GM18519 (cell line): ENCODE measurements around the gene HTT-AS.
"Not testable (repeated sequence)": the region's sequence is repeated elsewhere in the genome, so short reads cannot be mapped to it uniquely, and the experiment has no call there.

Experiments
- ATAC-seq: cut with Tn5 transposase; IDR thresholded peaks from one replicate; pipeline ENCODE4 v1.9.1; 2021; ENCODE audit warnings: mild to moderate bottlenecking, moderate library complexity; ENCODE audit not compliant: unreplicated experiment, low FRiP score

The HTT-AS gene

GRCh38 chr4:3074078-3074845 lies at the start of gene HTT-AS, which contains the start of gene HTT:
HTT-AS (minus strand) TSS chr4:3074538.
HTT (plus strand) TSS chr4:3074681; CDS start chr4:3074826, 145 bp downstream.
- ATAC-seq = peak; percentile 61

DNA sequence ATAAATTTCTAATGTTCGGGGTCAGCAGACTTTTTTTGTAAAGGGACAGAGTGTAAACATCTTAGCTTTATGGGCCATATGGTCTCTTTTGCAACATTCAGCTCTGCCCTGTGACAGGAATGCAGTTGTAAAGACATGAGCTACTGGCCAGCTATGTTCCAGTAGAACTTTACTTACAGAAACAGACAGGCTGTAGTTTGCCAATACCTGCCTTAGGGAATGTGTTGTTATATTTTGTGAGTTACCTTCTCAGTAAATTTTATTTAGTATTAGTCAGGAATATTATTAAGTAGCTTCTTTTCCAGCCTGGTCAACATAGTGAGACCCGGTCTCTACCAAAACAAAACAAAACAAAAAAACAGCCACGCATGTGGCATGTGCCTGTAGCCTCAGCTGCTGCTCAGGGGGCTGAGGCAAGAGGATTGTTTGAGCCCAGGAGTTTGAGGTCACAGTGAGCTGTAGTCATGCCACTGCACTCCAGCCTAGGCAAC lies 48.9 kb upstream of the HTT-AS start:
- ATAC-seq = no peak

DNA sequence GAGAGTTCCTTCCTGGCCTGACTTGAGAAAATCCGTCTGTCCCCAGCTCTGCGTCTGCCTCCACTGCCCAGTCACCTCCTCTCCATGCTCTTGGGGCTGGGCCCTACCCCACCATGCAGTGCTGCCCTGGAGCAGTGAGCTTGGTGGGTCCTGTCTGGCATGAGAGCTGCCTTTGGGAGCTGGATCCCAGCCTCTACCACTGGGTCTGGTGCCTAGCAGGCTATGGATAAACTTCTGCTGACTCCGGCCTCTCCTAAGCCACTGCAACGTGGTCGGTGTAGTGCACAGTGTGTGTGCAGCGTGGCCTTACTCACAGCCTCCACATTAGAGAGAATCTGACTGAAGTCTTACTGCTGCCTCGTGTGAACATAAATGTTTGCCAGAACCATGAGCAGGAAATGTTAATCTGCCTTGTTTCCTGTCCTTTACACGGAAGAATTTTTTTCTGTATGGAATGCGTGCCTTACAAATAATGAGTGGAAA lies 47.8 kb upstream of the HTT-AS start:
- no peak for ATAC-seq

GRCh38 chr4:3121596-3121995 lies 47.3 kb upstream of the HTT-AS start:
- ATAC-seq = no peak

- no peak for ATAC-seq
Measured at GRCh38 chr4:3121110-3121509, 46.8 kb upstream of the HTT-AS start.

DNA sequence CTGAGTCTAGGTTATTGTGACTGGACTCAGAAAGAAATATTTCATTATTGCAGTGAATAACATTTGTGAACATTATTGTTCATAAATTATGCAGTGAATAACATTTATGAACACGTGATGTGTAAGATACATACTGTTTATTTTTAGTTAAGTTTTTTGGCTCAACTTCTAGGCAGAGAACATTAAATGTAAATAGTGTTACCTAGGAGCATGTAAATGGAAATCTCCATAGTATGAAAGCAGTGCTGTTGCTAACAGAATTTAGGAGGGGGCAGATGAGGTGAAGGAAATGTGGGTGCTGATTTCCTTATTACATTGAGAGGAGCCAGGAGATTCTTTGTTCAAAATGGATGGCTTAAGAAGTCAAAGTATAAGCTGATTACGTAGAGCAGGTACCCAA lies 45.1 kb upstream of the HTT-AS start:
- ATAC-seq = no peak

GRCh38 chr4:3118312-3118711 lies 44.0 kb upstream of the HTT-AS start:
- ATAC-seq = no peak

GRCh38 chr4:3116955-3117354 lies 42.6 kb upstream of the HTT-AS start:
- ATAC-seq = no peak

- no peak for ATAC-seq
Measured at GRCh38 chr4:3115637-3116270, 41.4 kb upstream of the HTT-AS start.

- ATAC-seq = no peak
Measured at GRCh38 chr4:3114377-3114776, 40.0 kb upstream of the HTT-AS start.

DNA sequence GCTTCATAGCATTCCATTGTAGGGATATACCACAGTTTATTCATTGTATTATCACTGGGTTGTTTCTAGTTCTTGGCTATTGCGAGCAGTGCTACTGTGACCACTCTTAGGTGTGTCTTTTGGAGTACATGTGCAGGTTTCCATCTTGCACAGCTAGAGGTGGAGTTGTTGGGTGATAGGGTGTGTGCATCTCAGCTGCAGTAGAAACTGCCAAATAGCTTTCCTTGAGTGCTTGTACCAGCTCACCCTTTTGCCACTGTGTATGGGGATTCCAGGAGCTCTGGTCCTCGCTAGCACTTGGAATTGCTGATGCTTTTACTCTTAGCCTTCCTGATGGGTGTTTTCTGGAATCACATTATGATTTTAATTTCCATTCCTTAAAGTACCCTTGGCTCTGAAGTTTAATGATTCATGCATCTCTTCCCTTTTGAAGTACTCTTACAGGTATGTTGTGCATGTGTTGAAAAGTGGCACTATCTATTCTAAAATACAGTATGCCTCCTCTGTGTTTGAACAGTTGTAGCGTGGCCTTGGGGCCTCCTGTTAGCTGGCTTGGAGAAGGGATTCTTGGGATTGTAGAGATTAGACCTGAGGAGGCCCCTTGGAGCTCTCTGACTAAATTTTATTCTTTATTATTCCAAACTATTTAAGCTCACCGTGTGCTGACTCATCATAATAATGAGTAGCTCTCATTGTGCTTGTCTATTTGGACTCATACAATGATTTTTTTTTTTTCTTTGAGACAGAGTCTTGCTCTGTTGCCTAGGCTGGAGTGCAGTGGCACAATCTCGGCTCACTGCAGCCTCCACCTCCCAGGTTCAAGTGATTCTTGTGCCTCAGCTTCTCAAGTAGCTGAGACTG lies 38.5 kb upstream of the HTT-AS start:
- ATAC-seq = no peak

- no peak for ATAC-seq
Measured at GRCh38 chr4:3112201-3112600, 37.9 kb upstream of the HTT-AS start.

GRCh38 chr4:3111461-3111860 lies 37.1 kb upstream of the HTT-AS start:
- no peak for ATAC-seq

GRCh38 chr4:3108211-3108610 lies 33.9 kb upstream of the HTT-AS start:
- ATAC-seq = no peak

DNA sequence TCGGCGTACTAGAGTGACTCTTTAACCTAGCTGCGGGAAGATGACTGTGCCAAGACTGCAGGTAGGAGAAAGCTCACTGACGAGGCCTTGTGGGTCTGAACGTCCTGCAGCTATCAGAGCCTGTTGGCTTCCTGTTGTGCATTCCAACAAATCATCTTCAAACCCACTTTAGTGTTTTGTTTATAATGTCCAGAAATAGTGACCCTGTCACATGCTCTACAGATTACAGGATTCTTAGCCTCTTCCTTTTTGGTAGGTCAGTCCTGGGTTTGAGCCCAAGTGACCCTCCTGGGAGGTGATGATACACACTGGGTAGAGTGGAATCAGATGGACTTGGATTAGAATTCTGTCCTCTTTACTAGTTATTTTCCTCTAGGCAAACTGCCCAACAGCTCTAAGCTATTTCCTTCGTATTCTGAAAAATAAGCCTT lies 33.4 kb upstream of the HTT-AS start:
- ATAC-seq = no peak

- no peak for ATAC-seq
Measured at GRCh38 chr4:3107271-3107670, 32.9 kb upstream of the HTT-AS start.

GRCh38 chr4:3106339-3107186 lies 32.2 kb upstream of the HTT-AS start:
- peak; percentile 70 for ATAC-seq

GRCh38 chr4:3098346-3098745 lies 24.0 kb upstream of the HTT-AS start:
- no peak for ATAC-seq

DNA sequence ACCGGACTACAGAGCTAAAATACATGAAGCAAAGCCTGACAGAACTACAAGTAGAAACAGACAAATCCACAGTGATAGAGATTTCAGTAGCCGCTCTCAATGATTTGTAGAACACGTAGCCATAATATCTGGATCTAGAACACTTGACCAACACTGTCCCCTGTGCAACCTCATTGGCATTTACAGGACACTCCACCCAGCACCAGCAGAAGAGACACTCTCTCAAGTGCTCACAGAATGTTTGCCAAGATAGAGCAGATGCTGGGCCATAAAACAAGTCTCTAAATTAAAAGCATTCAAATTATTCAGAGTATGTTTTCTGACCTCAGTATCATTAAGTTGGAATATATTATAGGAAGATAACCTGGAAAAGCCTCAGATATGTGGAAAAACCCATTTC lies 21.9 kb upstream of the HTT-AS start:
- no peak for ATAC-seq

GRCh38 chr4:3094701-3095100 lies 20.4 kb upstream of the HTT-AS start:
- not testable (repeated sequence) for ATAC-seq
